Thymus (tissue), 11 donors: ENCODE data around the gene ILF3. TPM values are rescaled to one million over a fixed set of nuclear protein-coding genes. Genes with fewer than 3 reads are reported as not detected.
"Not testable (repeated sequence)": the region's sequence is repeated elsewhere in the genome, so short reads cannot be mapped to it uniquely, and the experiment has no call there.

ENCODE experiments used
- DNase-seq, 9 donors: peaks; one replicate each; pipeline ENCODE4 v3.0.0-alpha.2; 2013; ENCODE audit warnings: low spot score in 9 of 9, low read depth in 6 of 9, missing footprints in 1 of 9
- H3K27ac ChIP-seq, 2 donors: one replicate each; pipeline ENCODE4 v1.5.1; 2013; ENCODE audit warnings: control low read depth in 1 of 2, low read depth in 1 of 2, low read length in 1 of 2, mild to moderate bottlenecking in 1 of 2, moderate library complexity in 1 of 2
- H3K27me3 ChIP-seq, 2 donors: one replicate each; pipeline ENCODE4 v1.5.1; 2013; ENCODE audit warnings: low read length in 1 of 2; ENCODE audit not compliant: control insufficient read depth in 2 of 2, insufficient read depth in 1 of 2
- H3K36me3 ChIP-seq, 2 donors: one replicate each; pipeline ENCODE4 v1.5.1; 2013; ENCODE audit warnings: low read length in 1 of 2, mild to moderate bottlenecking in 1 of 2, moderate library complexity in 1 of 2; ENCODE audit not compliant: control insufficient read depth in 2 of 2, insufficient read depth in 2 of 2
- H3K4me1 ChIP-seq, 2 donors: one replicate each; pipeline ENCODE4 v1.5.1; 2013; ENCODE audit warnings: low read length in 2 of 2; ENCODE audit not compliant: control insufficient read depth in 2 of 2, insufficient read depth in 2 of 2
- H3K4me3 ChIP-seq, 2 donors: one replicate each; pipeline ENCODE4 v1.5.1; 2013; ENCODE audit warnings: low read length in 2 of 2, control low read depth in 1 of 2, mild to moderate bottlenecking in 1 of 2
- H3K9me3 ChIP-seq, 2 donors: one replicate each; pipeline ENCODE4 v1.5.1; 2013; ENCODE audit warnings: low read length in 1 of 2, mild to moderate bottlenecking in 1 of 2; ENCODE audit not compliant: control insufficient read depth in 2 of 2, insufficient read depth in 1 of 2
- WGBS: extraction: QIAGEN DNeasy Blood & Tissue Kit; methylation state at CpG from one replicate; pipeline ENCODE4 v1.1.7; 2013; 5-methylcytosine and 5-hydroxymethylcytosine counted together
- polyA plus RNA-seq: library from polyadenylated mRNA; stranded (reverse); fragments of 200-250 nt; gene quantifications from one replicate; pipeline ENCODE4 v1.2.3, GENCODE V29; 2013
- total RNA-seq: library from RNA; stranded (reverse); fragments of 120-200 nt; gene quantifications from one replicate; pipeline ENCODE4 v1.2.4, GENCODE V29; 2013
- donor health status: healthy.

Gene ILF3
- total and polyA plus RNA-seq, 2 donors = 60.7 to 185 TPM

GRCh38 chr19:10662384-10663251 is 8.5 kb downstream of the ILF3 start:
- WGBS = 85% methylated on average over 14 of the region's 14 CpGs
- no peaks in the 10 kb centered on the region for H3K9me3 ChIP-seq
- H3K4me1 ChIP-seq = peaks cover 7 to 14% of the 10 kb centered on the region in 2 donors
- H3K4me3 ChIP-seq = no peak overlapping the region
- H3K27me3 ChIP-seq = no peaks in the 10 kb centered on the region
- peaks cover 17 to 53% of the 10 kb centered on the region in 2 donors for H3K36me3 ChIP-seq
- no peak for DNase-seq
- no peak overlapping the region for H3K27ac ChIP-seq

GRCh38 chr19:10663252-10663563 is 9.1 kb downstream of the ILF3 start:
- Histone ChIP-seq H3K4me1 (peaks cover 7 to 15% of the 10 kb centered on the region in 2 donors), H3K36me3 (peaks cover 19 to 53% of the 10 kb centered on the region in 2 donors)
- H3K4me3 ChIP-seq, H3K27me3 ChIP-seq, DNase-seq, H3K9me3 ChIP-seq, H3K27ac ChIP-seq: not testable (repeated sequence)
- 93% methylated on average over 16 of the region's 16 CpGs for WGBS

- peaks cover 1 to 10% of the 10 kb centered on the region in 2 donors for H3K4me1 ChIP-seq
- H3K9me3 ChIP-seq = no peaks in the 10 kb centered on the region
- H3K4me3 ChIP-seq = no peak overlapping the region
- no peak overlapping the region for H3K27ac ChIP-seq
- 82% methylated on average over 6 of the region's 6 CpGs for WGBS
- no peak for DNase-seq
- peaks cover 26 to 55% of the 10 kb centered on the region in 2 donors for H3K36me3 ChIP-seq
- no peaks in the 10 kb centered on the region for H3K27me3 ChIP-seq
Measured at GRCh38 chr19:10667867-10668266, 13.7 kb downstream of the ILF3 start.

- Histone ChIP-seq H3K4me1 (peaks cover 0 to 7% of the 10 kb centered on the region in 2 donors), H3K4me3 (no peak overlapping the region), H3K9me3 (no peaks in the 10 kb centered on the region), H3K27ac (no peak overlapping the region), H3K27me3 (no peaks in the 10 kb centered on the region), H3K36me3 (peaks cover 38 to 67% of the 10 kb centered on the region in 2 donors)
- no peak for DNase-seq
- 92% methylated on average over 6 of the region's 6 CpGs for WGBS
Measured at GRCh38 chr19:10669246-10669645, 15.1 kb downstream of the ILF3 start.

- H3K36me3 ChIP-seq = peaks cover 43 to 74% of the 10 kb centered on the region in 2 donors
- H3K9me3 ChIP-seq = no peaks in the 10 kb centered on the region
Measured at GRCh38 chr19:10670182-10670581, 16.0 kb downstream of the ILF3 start.

GRCh38 chr19:10670876-10671804 is 17.0 kb downstream of the ILF3 start:
- no peak for DNase-seq
- H3K27me3 ChIP-seq = no peaks in the 10 kb centered on the region
- WGBS = 96% methylated on average over 24 of the region's 24 CpGs
- peaks cover 0 to 7% of the 10 kb centered on the region in 2 donors for H3K4me1 ChIP-seq
- H3K27ac ChIP-seq = no peak overlapping the region
- peaks cover 50 to 79% of the 10 kb centered on the region in 2 donors for H3K36me3 ChIP-seq
- H3K9me3 ChIP-seq = no peaks in the 10 kb centered on the region
- no peak overlapping the region for H3K4me3 ChIP-seq

More at GRCh38 chr19:10670182-10670581, 16.0 kb downstream of the ILF3 start:
- Histone ChIP-seq H3K4me3 (no peak overlapping the region), H3K27me3 (no peaks in the 10 kb centered on the region), H3K4me1 (peaks cover 0 to 7% of the 10 kb centered on the region in 2 donors), H3K27ac (no peak overlapping the region)
- DNase-seq = no peak
- whole genome bisulfite sequencing = 95% methylated on average over 1 of the region's 1 CpG

- not testable (repeated sequence) for H3K4me1 ChIP-seq, H3K4me3 ChIP-seq, H3K27ac ChIP-seq, DNase-seq, H3K27me3 ChIP-seq, H3K9me3 ChIP-seq
- H3K36me3 ChIP-seq = peaks cover 52 to 75% of the 10 kb centered on the region in 2 donors
- WGBS = 98% methylated on average over 3 of the region's 3 CpGs
Measured at GRCh38 chr19:10671922-10672321, 17.8 kb downstream of the ILF3 start.

GRCh38 chr19:10675214-10675613 is 21.1 kb downstream of the ILF3 start:
- not testable (repeated sequence) for H3K4me1 ChIP-seq
- WGBS = 95% methylated on average over 8 of the region's 8 CpGs

GRCh38 chr19:10677751-10678150 is 23.6 kb downstream of the ILF3 start:
- no peak overlapping the region for H3K4me3 ChIP-seq
- no peaks in the 10 kb centered on the region for H3K4me1 ChIP-seq
- DNase-seq = no peak
- WGBS = 98% methylated on average over 13 of the region's 13 CpGs
- H3K27me3 ChIP-seq = no peaks in the 10 kb centered on the region
- no peaks in the 10 kb centered on the region for H3K9me3 ChIP-seq
- H3K27ac ChIP-seq = no peak overlapping the region
- H3K36me3 ChIP-seq = peaks cover 88 to 92% of the 10 kb centered on the region in 2 donors

More at GRCh38 chr19:10675214-10675613, 21.1 kb downstream of the ILF3 start:
- H3K27ac ChIP-seq, DNase-seq, H3K9me3 ChIP-seq, H3K27me3 ChIP-seq, H3K4me3 ChIP-seq: not testable (repeated sequence)
- peaks cover 78 to 87% of the 10 kb centered on the region in 2 donors for H3K36me3 ChIP-seq
